Bronchial epithelial cell (primary cell): ENCODE measurements around the gene OCSTAMP. TPM values are rescaled to one million over a fixed set of nuclear protein-coding genes. Genes with fewer than 3 reads are reported as not detected.

ENCODE experiments used
- DNase-seq: peaks from one replicate; pipeline ENCODE4 v3.0.0-alpha.2; 2010; ENCODE audit warnings: low read depth
- FAIRE-seq: peaks from 2 replicates; lab custom pipeline; 2011; peaks lifted over from hg19 to GRCh38; lab: Jason Lieb, UNC
- H3K27me3 ChIP-seq: 2 replicates; pipeline ENCODE4 v1.5.1; 2011; ENCODE audit warnings: low read length; ENCODE audit not compliant: control insufficient read depth, insufficient read depth
- H3K36me3 ChIP-seq: 2 replicates; pipeline ENCODE4 v1.5.1; 2011; ENCODE audit warnings: low read length; ENCODE audit not compliant: control insufficient read depth, insufficient read depth
- H3K4me3 ChIP-seq: 2 replicates; pipeline ENCODE4 v1.5.1; 2011; ENCODE audit warnings: mild to moderate bottlenecking, low read depth, low read length, control low read depth
- total RNA-seq: library from RNA; depleted of rRNA; stranded (reverse); fragments of >200 nt; gene quantifications from 2 replicates; pipeline ENCODE4 v1.2.1, GENCODE V29; 2014
- TF ChIP-seq, protein P1 (sequence below): IDR thresholded peaks from 2 replicates; pipeline ENCODE4 v1.5.1; 2011; ENCODE audit warnings: mild to moderate bottlenecking, moderate library complexity, low read length, control low read depth, inconsistent platforms; ENCODE audit not compliant: insufficient read depth, severe bottlenecking

The OCSTAMP gene
- total RNA-seq, 1 donor from 2014 or later: not detected

DNA sequence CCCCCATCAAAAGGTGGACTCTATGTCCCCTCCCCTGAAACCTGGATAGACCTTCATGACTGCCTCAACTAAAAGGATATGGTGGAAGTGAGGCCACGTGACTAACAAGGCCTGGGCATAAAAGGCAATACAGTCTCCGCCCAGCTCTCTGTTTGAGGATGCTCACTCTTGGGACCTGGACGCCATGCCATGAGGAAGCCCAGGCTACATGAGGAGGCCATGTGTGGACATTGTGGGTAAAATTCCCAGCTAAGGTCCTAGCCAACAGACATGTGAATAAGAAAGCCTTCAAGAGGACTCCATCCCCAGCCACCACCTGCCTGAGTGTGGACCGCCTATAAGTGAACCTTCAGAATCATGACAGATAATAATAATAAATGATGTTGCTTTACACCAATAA, 29.9 kb downstream of the OCSTAMP start:
- H3K36me3 ChIP-seq: no peaks in the 10 kb centered on the region
- DNase-seq: no peak
- no peak overlapping the region for H3K4me3 ChIP-seq
- TF ChIP-seq, protein P1, sequence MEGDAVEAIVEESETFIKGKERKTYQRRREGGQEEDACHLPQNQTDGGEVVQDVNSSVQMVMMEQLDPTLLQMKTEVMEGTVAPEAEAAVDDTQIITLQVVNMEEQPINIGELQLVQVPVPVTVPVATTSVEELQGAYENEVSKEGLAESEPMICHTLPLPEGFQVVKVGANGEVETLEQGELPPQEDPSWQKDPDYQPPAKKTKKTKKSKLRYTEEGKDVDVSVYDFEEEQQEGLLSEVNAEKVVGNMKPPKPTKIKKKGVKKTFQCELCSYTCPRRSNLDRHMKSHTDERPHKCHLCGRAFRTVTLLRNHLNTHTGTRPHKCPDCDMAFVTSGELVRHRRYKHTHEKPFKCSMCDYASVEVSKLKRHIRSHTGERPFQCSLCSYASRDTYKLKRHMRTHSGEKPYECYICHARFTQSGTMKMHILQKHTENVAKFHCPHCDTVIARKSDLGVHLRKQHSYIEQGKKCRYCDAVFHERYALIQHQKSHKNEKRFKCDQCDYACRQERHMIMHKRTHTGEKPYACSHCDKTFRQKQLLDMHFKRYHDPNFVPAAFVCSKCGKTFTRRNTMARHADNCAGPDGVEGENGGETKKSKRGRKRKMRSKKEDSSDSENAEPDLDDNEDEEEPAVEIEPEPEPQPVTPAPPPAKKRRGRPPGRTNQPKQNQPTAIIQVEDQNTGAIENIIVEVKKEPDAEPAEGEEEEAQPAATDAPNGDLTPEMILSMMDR: no peak
- H3K27me3 ChIP-seq: no peaks in the 10 kb centered on the region
- no peak for FAIRE-seq

DNA sequence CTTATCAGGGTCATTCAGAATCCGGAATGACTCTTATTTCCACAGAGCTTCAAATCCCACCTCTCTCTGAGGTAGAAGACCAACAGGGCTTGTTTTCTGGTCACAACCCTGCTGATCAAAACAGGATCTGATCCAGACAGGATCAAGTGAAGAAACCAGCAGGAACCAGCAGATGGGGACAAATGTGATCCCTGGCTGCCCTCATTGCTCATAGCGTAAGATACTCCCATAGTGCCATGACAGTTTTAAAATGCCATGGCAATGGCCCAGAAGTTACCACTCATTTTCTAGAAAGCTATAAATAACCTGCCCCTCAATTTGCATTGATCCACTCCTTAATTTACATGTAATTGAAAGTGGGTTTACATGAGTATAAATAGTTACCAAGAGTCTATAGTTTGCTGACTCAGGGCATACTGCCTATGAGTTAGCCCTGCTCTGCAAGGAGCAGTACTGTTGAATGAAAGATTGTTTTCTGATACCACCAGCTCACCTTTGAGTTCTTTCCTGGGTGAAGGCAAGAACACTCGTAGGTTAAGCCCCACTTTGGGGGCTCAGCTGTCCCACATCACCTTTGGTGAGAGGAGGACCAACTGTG, 30.9 kb downstream of the OCSTAMP start:
- no peaks in the 10 kb centered on the region for H3K27me3 ChIP-seq
- DNase-seq (no peak), FAIRE-seq (no peak)
- H3K36me3 ChIP-seq: no peaks in the 10 kb centered on the region
- TF ChIP-seq, protein P1: no peak
- H3K4me3 ChIP-seq: no peak overlapping the region

DNA sequence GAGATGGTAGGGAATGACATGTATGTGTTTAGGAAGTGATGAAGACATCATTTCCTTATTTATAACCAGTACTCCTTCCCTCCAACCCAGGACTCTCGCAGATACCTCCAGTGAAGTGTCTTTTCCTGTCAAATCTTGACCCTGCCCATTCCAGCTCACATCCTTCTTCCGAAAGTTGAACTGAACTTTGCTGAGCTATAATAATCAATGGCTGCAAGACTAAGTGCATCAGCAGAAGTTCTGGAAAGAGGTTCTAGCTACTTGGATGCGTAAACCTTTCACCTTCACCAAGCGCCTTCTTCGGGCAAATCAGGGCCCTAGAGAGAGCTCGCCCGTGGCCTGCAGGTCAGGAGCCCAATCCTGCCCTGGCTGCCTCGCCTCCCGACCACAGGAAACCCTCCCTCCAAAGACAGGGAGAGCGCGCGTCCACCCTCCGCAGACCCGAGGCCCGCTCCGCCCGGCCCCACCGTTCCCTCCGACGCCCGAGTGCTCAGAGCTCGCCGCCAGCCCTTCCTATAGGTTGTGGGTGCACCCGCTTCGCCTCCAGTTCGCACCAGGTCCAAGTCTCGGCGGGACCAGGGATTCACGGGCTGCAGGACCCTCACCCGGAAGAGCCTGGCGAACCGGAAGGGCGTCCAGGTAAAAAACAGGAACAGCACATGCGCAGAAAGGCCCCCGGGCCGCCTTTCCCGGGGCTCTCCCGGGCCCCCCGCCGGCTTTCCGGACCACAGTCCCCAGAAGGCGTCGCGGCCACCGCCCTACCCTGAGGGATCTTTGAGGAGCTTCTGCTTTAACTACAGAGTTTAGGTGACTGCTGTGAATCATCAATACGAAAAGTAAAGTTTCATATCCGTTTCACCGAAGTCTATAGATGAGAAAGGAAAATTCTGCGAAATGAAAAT, 37.3 kb downstream of the OCSTAMP start, which contains the start of gene ZNF334:
Gene ZNF334 (minus strand): TSS at position 617 of the 902 bp plus-strand sequence. CDS start 1,457 bp downstream, outside the sequence.
- Histone ChIP-seq H3K27me3 (no peaks in the 10 kb centered on the region), H3K4me3 (peak within 1 kb of the TSS; percentile 63), H3K36me3 (no peaks in the 10 kb centered on the region)
- FAIRE-seq (no peak), DNase-seq (peak; percentile 23)
- TF ChIP-seq, protein P1: no peak

DNA sequence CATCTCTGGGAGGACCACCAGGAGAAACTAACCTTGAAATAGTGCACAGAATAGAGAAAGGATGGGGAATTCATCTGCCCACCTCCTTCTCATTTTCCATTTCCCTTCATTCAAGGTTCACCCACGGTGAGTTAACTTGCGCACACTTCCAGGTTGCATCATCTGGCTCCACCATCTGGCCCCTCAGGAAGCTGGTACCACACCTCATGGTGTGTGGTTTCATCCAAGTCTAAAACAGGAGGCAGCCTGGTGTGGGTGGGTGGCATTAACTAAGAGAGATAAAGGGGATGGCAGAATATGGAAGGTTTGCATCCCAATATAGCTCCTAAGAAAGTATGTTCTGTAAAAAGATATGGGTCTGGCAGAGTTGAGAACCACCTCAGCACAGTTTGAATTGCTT, 40.9 kb downstream of the OCSTAMP start:
- no peak overlapping the region for H3K4me3 ChIP-seq
- no peaks in the 10 kb centered on the region for H3K36me3 ChIP-seq
- FAIRE-seq (no peak), DNase-seq (no peak)
- TF ChIP-seq, protein P1: no peak
- H3K27me3 ChIP-seq: no peaks in the 10 kb centered on the region

DNA sequence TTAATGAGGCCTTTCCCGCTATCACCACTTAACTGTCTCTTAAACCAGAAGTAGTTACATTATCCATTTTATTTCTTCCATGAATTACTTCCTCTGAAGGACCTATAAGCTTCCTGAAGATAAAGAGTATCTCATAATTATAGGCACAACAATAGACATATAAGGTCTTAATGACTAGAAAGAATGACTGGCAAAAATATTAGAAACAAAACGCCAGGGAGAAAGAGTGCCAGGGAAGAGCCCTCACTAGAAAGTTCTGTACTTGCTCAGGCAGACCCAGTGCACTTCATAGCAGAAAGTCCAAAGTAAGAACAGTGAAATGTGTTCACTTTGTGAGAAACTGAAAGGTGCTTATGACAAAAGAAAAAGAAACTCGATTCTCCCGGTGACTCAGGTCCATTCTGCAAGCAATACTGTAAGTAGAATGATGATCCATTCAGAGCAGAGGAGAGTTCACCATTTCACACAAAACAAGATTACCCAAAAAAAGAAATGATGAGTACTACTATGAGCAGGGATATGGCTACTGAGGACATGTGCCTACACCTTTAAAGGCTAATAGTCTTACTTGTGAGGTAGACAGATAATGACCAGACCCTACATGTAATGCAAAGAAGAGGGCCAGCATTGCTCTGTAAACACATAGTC, 42.6 kb downstream of the OCSTAMP start:
- Histone ChIP-seq H3K36me3 (no peaks in the 10 kb centered on the region), H3K4me3 (no peak overlapping the region), H3K27me3 (no peaks in the 10 kb centered on the region)
- FAIRE-seq (no peak), DNase-seq (no peak)
- TF ChIP-seq, protein P1: no peak
